ENCODE measurements around the gene RNF145.

- TF ChIP-seq CTCF (IDR thresholded peaks at IDR 0.05; ENCODE audit: insufficient read depth, low read length, poor library complexity, severe bottlenecking) (no peak), EZH2phosphoT487 (conservative IDR thresholded peaks at IDR 0.05; ENCODE audit: low read length) (no peak)
These were observed 33.3 kb upstream of the RNF145 start for GRCh38 chr5:159242656-159243055.

Data from SU-DHL-6 (cell line).